Mucosa of rectum (tissue), 2 donors: ENCODE results near the gene VEGFA.
A peak's percentile ranks its signal among the peaks of the same experiment; 100 is the strongest.

ENCODE experiments used
- H3K27ac ChIP-seq, 2 donors: one replicate each; pipeline ENCODE4 v1.7.0; 2013; ENCODE audit warnings: inconsistent platforms in 2 of 2, low read depth in 2 of 2, low read length in 2 of 2
- H3K27me3 ChIP-seq, 2 donors: one replicate each; pipeline ENCODE4 v1.7.0; 2013; ENCODE audit warnings: low read length in 2 of 2; ENCODE audit not compliant: control insufficient read depth in 2 of 2, insufficient read depth in 2 of 2
- H3K36me3 ChIP-seq, 2 donors: one replicate each; pipeline ENCODE4 v1.7.0; 2013; ENCODE audit warnings: low read length in 2 of 2; ENCODE audit not compliant: control insufficient read depth in 2 of 2, insufficient read depth in 2 of 2
- H3K4me1 ChIP-seq, 2 donors: one replicate each; pipeline ENCODE4 v1.7.0; 2013; ENCODE audit warnings: low read length in 2 of 2, mild to moderate bottlenecking in 1 of 2; ENCODE audit not compliant: control insufficient read depth in 2 of 2, insufficient read depth in 2 of 2
- H3K4me3 ChIP-seq, 2 donors: one replicate each; pipeline ENCODE4 v1.7.0; 2013; ENCODE audit warnings: low read length in 2 of 2
- H3K9ac ChIP-seq, 2 donors: one replicate each; pipeline ENCODE4 v1.7.0; 2013; ENCODE audit warnings: low read length in 2 of 2, low read depth in 1 of 2, mild to moderate bottlenecking in 1 of 2
- H3K9me3 ChIP-seq, 2 donors: one replicate each; pipeline ENCODE4 v1.7.0; 2013; ENCODE audit warnings: low read length in 2 of 2; ENCODE audit not compliant: control insufficient read depth in 2 of 2
- donor health status: healthy.
- donor health status: Normal muscosa, but diverticular disease.

Gene VEGFA

GRCh38 chr6:43773050-43773979 is 3.3 kb downstream of the VEGFA start:
- Histone ChIP-seq H3K27ac (peak overlapping the region; percentile 92 to 96), H3K4me3 (peak overlapping the region; percentile 85 to 96), H3K9me3 (no peaks in the 10 kb centered on the region), H3K27me3 (no peaks in the 10 kb centered on the region), H3K9ac (peak overlapping the region; percentile 96 to 98), H3K36me3 (peaks cover 21% of the 10 kb centered on the region in 2 donors), H3K4me1 (peaks cover 38 to 44% of the 10 kb centered on the region in 2 donors)

DNA sequence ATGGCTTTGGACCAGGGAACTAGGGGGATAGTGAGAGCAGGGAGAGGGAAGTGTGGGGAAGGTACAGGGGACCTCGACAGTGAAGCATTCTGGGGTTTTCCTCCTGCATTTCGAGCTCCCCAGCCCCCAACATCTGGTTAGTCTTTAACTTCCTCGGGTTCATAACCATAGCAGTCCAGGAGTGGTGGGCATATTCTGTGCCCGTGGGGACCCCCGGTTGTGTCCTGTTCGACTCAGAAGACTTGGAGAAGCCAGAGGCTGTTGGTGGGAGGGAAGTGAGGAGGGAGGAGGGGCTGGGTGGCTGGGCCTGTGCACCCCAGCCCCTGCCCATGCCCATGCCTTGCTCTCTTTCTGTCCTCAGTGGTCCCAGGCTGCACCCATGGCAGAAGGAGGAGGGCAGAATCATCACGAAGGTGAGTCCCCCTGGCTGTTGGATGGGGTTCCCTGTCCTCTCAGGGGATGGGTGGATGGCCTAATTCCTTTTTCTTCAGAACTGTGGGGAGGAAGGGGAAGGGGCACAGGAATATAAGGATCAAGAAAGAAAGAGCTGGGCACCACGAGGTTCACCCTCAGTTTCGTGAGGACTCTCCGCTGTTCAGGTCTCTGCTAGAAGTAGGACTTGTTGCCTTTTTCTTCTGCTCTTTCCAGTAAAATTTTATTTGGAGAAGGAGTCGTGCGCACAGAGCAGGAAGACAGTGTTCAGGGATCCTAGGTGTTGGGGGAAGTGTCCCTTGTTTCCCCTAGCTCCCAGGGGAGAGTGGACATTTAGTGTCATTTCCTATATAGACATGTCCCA is 4.2 kb downstream of the VEGFA start:
- peak overlapping the region; percentile 96 to 98 for H3K9ac ChIP-seq
- peaks cover 29 to 30% of the 10 kb centered on the region in 2 donors for H3K36me3 ChIP-seq
- peak overlapping the region; percentile 66 to 92 for H3K27ac ChIP-seq
- peak overlapping the region; percentile 85 to 96 for H3K4me3 ChIP-seq
- no peaks in the 10 kb centered on the region for H3K27me3 ChIP-seq
- H3K9me3 ChIP-seq = no peaks in the 10 kb centered on the region
- H3K4me1 ChIP-seq = peaks cover 38 to 44% of the 10 kb centered on the region in 2 donors

- Histone ChIP-seq H3K4me1 (peaks cover 38 to 44% of the 10 kb centered on the region in 2 donors), H3K36me3 (peaks cover 36 to 37% of the 10 kb centered on the region in 2 donors), H3K9ac (peak overlapping the region; percentile 56 to 98), H3K27ac (peak overlapping the region; percentile 66 to 92), H3K27me3 (no peaks in the 10 kb centered on the region), H3K4me3 (peak overlapping the region; percentile 59 to 85), H3K9me3 (no peaks in the 10 kb centered on the region)
Observed at GRCh38 chr6:43774776-43775534, 4.9 kb downstream of the VEGFA start.

GRCh38 chr6:43775535-43775885 is 5.5 kb downstream of the VEGFA start:
- peaks cover 38 to 44% of the 10 kb centered on the region in 2 donors for H3K4me1 ChIP-seq
- peaks cover 38 to 41% of the 10 kb centered on the region in 2 donors for H3K36me3 ChIP-seq
- no peaks in the 10 kb centered on the region for H3K9me3 ChIP-seq
- H3K4me3 ChIP-seq = no peak overlapping the region
- H3K9ac ChIP-seq = peak overlapping the region in 1 of 2 donors; percentile 56
- no peaks in the 10 kb centered on the region for H3K27me3 ChIP-seq
- H3K27ac ChIP-seq = peak overlapping the region in 1 of 2 donors; percentile 66

DNA sequence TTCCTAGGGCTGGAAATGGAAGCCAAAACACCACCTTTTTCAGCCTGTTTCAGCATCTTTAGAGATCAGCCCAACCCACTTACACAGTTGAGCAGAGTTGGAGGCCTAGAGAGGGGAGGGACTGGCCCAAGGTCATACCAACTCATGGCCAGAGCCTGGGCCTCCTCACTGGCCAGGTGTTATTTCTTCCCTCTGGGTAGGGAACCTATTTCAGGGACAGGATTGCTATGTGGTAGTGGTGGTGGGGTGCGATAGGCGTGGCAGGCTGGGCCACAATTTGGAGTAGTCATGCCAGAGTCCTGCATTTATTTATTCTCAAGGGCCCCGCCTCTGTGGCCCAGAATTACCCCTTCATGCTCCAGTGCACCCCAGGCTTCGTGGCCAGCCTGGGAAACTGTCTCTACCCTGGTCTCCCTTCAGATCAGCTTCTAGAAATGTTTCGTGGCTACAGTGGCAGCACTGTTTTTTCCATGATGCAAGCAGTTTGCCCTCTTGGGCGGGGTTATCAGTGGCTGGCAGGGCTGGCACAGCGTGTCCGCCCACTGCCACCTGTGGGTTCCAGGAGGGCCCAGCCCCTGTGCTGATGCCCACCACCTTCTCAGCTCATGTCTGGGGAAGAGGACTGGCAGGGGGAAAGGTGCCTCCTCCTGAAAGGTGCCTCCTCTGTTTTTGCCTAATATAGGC is 6.2 kb downstream of the VEGFA start:
- Histone ChIP-seq H3K27me3 (no peaks in the 10 kb centered on the region), H3K36me3 (peaks cover 44 to 47% of the 10 kb centered on the region in 2 donors), H3K9me3 (no peaks in the 10 kb centered on the region), H3K27ac (no peak overlapping the region), H3K4me3 (no peak overlapping the region), H3K9ac (no peak overlapping the region), H3K4me1 (peaks cover 38 to 44% of the 10 kb centered on the region in 2 donors)

DNA sequence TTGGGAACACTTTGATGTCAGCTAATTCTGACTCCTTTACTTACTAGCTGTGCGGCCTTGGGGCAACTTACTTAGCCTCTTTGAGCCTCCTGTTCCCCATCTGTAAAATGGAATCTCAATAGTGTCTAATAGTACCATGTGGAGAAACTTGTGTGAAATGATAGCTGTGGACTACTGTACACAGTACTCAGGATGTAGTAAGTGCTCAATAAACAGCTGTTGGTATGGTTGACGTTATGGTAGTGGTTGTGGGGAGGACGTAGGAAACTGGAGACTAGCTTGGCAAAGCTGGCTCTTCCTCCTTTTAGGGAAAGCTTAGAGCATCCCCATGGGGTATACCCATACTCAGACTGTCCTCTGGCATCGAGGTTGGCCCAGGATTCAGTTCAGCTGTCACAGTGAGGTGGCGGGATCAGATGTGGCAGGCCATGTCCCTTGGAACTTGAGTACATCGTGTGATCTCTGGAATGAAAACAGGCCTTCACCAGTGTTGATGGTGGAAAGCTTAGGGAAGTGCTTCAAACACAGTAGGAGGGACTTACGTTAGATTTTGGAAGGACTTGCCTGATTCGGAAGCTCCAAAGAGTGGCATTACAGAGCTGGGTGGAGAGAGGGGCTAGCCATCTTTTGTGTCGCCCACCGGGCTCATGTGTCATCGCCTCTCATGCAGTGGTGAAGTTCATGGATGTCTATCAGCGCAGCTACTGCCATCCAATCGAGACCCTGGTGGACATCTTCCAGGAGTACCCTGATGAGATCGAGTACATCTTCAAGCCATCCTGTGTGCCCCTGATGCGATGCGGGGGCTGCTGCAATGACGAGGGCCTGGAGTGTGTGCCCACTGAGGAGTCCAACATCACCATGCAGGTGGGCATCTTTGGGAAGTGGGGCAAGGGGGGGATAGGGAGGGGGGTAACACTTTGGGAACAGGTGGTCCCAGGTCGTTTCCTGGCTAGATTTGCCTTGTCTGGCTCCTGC is 7.1 kb downstream of the VEGFA start:
- H3K9ac ChIP-seq = no peak overlapping the region
- H3K9me3 ChIP-seq = no peaks in the 10 kb centered on the region
- H3K4me3 ChIP-seq = no peak overlapping the region
- H3K4me1 ChIP-seq = peaks cover 36 to 41% of the 10 kb centered on the region in 2 donors
- H3K27ac ChIP-seq = no peak overlapping the region
- H3K27me3 ChIP-seq = no peaks in the 10 kb centered on the region
- H3K36me3 ChIP-seq = peaks cover 52 to 54% of the 10 kb centered on the region in 2 donors

DNA sequence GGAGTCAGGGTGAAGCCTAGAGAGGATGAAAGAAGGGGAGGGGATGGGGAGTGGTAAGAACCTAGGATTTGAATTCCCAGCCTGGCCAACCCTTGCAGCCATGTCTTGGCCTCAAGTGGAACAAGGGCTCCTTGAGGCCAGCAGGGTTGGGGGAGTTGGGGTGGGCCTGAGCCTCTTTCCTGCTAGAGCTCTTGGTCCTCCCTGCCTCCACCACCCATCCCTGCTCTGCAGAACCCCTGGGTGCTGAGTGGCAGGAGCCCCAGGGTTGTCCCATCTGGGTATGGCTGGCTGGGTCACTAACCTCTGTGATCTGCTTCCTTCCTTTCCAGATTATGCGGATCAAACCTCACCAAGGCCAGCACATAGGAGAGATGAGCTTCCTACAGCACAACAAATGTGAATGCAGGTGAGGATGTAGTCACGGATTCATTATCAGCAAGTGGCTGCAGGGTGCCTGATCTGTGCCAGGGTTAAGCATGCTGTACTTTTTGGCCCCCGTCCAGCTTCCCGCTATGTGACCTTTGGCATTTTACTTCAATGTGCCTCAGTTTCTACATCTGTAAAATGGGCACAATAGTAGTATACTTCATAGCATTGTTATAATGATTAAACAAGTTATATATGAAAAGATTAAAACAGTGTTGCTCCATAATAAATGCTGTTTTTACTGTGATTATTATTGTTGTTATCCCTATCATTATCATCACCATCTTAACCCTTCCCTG is 8.3 kb downstream of the VEGFA start:
- H3K27ac ChIP-seq = no peak overlapping the region
- H3K4me1 ChIP-seq = peaks cover 23 to 29% of the 10 kb centered on the region in 2 donors
- H3K27me3 ChIP-seq = no peaks in the 10 kb centered on the region
- H3K36me3 ChIP-seq = peaks cover 61 to 66% of the 10 kb centered on the region in 2 donors
- H3K4me3 ChIP-seq = no peak overlapping the region
- H3K9ac ChIP-seq = no peak overlapping the region
- no peaks in the 10 kb centered on the region for H3K9me3 ChIP-seq

DNA sequence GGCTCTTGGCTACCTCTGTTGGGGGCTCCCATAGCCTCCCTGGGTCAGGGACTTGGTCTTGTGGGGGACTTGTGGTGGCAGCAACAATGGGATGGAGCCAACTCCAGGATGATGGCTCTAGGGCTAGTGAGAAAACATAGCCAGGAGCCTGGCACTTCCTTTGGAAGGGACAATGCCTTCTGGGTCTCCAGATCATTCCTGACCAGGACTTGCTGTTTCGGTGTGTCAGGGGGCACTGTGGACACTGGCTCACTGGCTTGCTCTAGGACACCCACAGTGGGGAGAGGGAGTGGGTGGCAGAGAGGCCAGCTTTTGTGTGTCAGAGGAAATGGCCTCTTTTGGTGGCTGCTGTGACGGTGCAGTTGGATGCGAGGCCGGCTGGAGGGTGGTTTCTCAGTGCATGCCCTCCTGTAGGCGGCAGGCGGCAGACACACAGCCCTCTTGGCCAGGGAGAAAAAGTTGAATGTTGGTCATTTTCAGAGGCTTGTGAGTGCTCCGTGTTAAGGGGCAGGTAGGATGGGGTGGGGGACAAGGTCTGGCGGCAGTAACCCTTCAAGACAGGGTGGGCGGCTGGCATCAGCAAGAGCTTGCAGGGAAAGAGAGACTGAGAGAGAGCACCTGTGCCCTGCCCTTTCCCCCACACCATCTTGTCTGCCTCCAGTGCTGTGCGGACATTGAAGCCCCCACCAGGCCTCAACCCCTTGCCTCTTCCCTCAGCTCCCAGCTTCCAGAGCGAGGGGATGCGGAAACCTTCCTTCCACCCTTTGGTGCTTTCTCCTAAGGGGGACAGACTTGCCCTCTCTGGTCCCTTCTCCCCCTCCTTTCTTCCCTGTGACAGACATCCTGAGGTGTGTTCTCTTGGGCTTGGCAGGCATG is 9.2 kb downstream of the VEGFA start:
- no peak overlapping the region for H3K4me3 ChIP-seq
- H3K36me3 ChIP-seq = peaks cover 65 to 73% of the 10 kb centered on the region in 2 donors
- peaks cover 14 to 20% of the 10 kb centered on the region in 2 donors for H3K4me1 ChIP-seq
- H3K9me3 ChIP-seq = no peaks in the 10 kb centered on the region
- no peak overlapping the region for H3K9ac ChIP-seq
- no peaks in the 10 kb centered on the region for H3K27me3 ChIP-seq
- no peak overlapping the region for H3K27ac ChIP-seq
